Measurements from ENCODE around the gene RAB8B.

GRCh38 chr15:63301088-63301487 is 111.7 kb downstream of the RAB8B start:
- TF ChIP-seq CTCF (IDR thresholded peaks at IDR 0.05) (no peak), POLR2A (IDR thresholded peaks at IDR 0.05) (no peak), POLR2AphosphoS5 (IDR thresholded peaks at IDR 0.05) (no peak)

All from suprapubic skin (tissue), 4 donors.